ENCODE measurements around the gene MEIS1.

- no peak for TF ChIP-seq CTCF (IDR thresholded peaks at IDR 0.05)
- TF ChIP-seq POLR2A (IDR thresholded peaks at IDR 0.05), result no peak
Observed at GRCh38 chr2:66545258-66545657, 110.3 kb downstream of the MEIS1 start.
